ENCODE data around the gene TIMM17A. TPM values are rescaled to one million over a fixed set of nuclear protein-coding genes. Genes with fewer than 3 reads are reported as not detected.

TIMM17A gene
- polyA plus RNA-seq (2013, experiment 1 of 2): 48.7 TPM
- polyA plus RNA-seq (2013, experiment 2 of 2): 46.6 TPM

DNA sequence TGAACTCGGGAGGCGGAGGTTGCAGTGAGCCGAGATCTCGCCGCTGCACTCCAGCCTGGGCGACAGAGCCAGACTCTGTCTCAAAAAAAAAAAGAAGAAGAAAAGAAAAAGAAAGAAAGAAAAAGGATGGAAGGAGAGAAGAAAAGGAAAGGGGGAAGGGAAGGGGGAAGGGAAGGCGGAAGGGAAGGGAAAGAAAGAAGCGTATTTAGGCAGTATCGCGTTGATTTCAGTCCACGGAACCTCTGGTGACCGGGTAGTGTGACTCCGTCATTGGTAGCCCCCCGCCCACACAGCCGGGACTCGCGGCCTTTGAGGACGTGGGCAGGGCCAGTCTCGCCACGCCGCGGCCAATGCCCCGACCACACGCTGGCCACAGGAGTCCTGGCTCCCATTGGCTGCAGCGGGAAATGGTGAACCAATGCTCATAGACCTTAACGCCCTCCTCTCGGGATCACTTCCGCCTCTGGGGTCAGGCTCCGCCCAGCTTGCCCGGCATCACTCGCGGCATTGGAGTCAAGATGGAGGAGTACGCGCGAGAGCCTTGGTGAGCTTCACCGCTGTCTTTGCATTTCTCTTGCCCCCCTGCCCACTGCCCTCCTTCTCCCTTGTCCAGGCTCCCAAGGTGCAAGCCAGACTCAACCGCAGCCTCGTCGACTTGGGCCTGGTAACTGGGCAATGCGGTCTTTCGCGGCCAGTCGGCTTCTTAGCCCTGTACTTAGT is at the start of gene TIMM17A:
Gene TIMM17A, plus strand, starts transcription at position 495 of the 720 bp plus-strand sequence. Its CDS starts 24 bp downstream, at position 519.
- peak within 1 kb of the TSS; percentile 92 for H3K9ac ChIP-seq (ENCODE audit: low read depth, low read length)
- peak within 1 kb of the TSS; percentile 92 for H3K4me3 ChIP-seq (ENCODE audit: low read length)
- H3K27ac ChIP-seq (ENCODE audit: low read depth, low read length): peak within 1 kb of the TSS; percentile 74
- under 1% methylated on average over 43 of the region's 43 CpGs for WGBS
- peaks cover 28% of the 10 kb centered on the region for H3K36me3 ChIP-seq (ENCODE audit: insufficient read depth, low read length)
- H3K4me1 ChIP-seq (ENCODE audit: insufficient read depth, low read length): no peaks in the 10 kb centered on the region
- no peaks in the 10 kb centered on the region for H3K9me3 ChIP-seq (ENCODE audit: insufficient read depth, low read depth, low read length)
- no peaks in the 10 kb centered on the region for H3K27me3 ChIP-seq (ENCODE audit: insufficient read depth, low read length)

DNA sequence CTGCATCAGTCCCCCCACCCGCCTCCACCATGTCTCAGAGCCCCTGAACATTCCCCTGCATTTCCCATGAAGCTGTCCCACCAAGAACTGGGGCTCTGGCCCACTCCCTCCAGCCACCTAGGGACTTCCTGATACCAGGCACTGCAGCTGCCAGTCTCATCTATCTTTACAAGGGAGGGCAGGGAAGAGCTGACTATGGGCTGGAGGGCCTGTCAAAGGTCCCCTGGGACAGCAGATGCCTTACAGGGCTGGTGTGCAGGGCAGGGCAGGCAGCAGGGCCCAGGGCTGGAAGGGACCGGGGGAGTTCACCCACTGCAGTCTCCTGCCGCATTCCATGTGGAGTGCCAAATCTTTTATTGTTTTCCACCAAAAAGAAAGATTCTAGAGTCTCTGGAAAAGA is 49.0 kb upstream of the TIMM17A start:
- no peak overlapping the region for H3K9ac ChIP-seq (ENCODE audit: low read depth, low read length)
- H3K27me3 ChIP-seq (ENCODE audit: insufficient read depth, low read length): no peaks in the 10 kb centered on the region
- 89% methylated on average over 3 of the region's 3 CpGs for WGBS
- peaks cover 13% of the 10 kb centered on the region for H3K4me1 ChIP-seq (ENCODE audit: insufficient read depth, low read length)
- no peaks in the 10 kb centered on the region for H3K9me3 ChIP-seq (ENCODE audit: insufficient read depth, low read depth, low read length)
- H3K36me3 ChIP-seq (ENCODE audit: insufficient read depth, low read length): no peaks in the 10 kb centered on the region
- H3K27ac ChIP-seq (ENCODE audit: low read depth, low read length): no peak overlapping the region
- no peak overlapping the region for H3K4me3 ChIP-seq (ENCODE audit: low read length)

DNA sequence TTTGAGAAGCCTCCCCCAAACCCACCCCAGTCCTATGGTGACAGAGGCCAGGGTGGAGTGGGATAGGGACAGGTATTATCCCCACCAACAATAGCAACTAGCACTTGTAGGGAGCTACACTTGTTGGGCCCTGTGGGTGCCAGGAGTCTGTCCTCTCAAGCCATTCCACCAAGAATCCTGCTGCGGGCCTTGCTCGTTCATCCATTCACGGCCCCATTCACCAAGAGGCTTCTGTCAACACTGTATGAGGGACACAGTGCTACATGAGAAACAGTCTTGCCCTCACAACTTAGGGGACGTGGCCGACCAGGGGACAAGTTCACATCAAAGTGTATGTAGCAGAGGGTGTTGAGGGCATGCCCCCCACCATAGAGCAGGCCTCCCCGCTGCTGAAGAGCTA is 47.7 kb upstream of the TIMM17A start:
- Histone ChIP-seq H3K27me3 (ENCODE audit: insufficient read depth, low read length) (no peaks in the 10 kb centered on the region), H3K4me3 (ENCODE audit: low read length) (no peak overlapping the region), H3K9me3 (ENCODE audit: insufficient read depth, low read depth, low read length) (no peaks in the 10 kb centered on the region), H3K27ac (ENCODE audit: low read depth, low read length) (no peak overlapping the region), H3K36me3 (ENCODE audit: insufficient read depth, low read length) (no peaks in the 10 kb centered on the region), H3K4me1 (ENCODE audit: insufficient read depth, low read length) (peaks cover 18% of the 10 kb centered on the region), H3K9ac (ENCODE audit: low read depth, low read length) (no peak overlapping the region)
- WGBS: 91% methylated on average over 6 of the region's 6 CpGs

DNA sequence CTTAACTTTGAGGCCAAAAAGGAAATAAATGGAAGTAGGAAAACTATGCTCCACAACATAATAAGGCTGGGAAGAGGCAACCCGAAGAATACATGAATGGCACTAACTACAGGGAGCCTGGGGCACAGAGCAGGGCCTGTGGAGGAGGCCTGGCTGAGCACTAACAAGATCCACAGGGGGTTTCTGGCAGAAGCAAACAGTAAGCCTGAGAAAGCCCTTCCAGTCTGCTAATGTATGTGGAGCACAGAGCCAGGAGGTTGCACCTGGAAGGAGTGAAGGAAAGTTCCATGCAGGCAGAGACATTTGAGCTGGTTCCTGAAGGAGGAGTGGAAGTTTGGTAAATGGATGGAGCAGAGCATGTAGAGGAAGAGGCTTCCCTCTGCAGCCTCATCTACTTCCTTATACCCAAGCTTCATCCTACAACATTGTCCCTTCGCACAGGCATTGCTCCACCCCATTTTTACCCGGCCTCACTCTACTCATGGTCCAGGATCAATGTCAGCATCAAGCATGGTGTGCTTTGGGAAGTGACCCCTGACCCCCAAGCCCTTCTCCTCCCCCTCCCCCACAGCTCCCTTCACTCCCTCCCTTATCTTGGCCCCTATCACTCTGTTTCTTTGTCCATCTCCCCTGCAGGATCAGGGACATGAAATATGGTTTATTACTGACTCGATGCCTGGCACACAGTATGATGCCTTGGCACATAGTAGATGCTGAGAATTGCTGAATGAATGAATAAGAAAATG is 43.3 kb upstream of the TIMM17A start:
- peak overlapping the region; percentile 20; the same call in 1 of the 2 replicates for H3K27ac ChIP-seq (ENCODE audit: low read depth, low read length)
- H3K9me3 ChIP-seq (ENCODE audit: insufficient read depth, low read depth, low read length): no peaks in the 10 kb centered on the region
- no peaks in the 10 kb centered on the region for H3K27me3 ChIP-seq (ENCODE audit: insufficient read depth, low read length)
- WGBS: 62% methylated on average over 4 of the region's 4 CpGs
- H3K4me3 ChIP-seq (ENCODE audit: low read length): no peak overlapping the region
- H3K36me3 ChIP-seq (ENCODE audit: insufficient read depth, low read length): no peaks in the 10 kb centered on the region
- H3K4me1 ChIP-seq (ENCODE audit: insufficient read depth, low read length): peaks cover 5% of the 10 kb centered on the region; the same call in 1 of the 2 replicates
- H3K9ac ChIP-seq (ENCODE audit: low read depth, low read length): no peak overlapping the region

DNA sequence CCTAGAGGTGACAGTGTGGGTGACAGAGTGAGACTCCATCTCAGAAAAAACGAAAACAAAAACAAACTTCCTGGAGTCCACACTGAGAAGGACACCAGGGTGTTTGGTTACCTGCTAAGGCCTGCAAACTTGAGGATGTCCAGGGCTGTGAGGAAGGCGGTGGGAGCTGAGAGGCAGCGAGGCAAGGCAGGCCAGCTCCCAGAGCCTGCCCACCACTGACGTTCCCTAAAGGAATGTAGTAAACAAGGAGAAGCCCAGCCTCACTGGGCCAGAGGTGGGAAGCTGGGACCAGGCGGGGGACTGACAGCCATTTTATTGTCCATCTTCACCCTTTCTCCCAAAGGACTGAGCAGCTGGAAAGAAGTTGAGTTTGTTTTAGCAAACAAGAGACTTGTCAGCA is 42.5 kb upstream of the TIMM17A start:
- peaks cover 5% of the 10 kb centered on the region; the same call in 1 of the 2 replicates for H3K4me1 ChIP-seq (ENCODE audit: insufficient read depth, low read length)
- WGBS: 78% methylated on average over 4 of the region's 5 CpGs
- no peaks in the 10 kb centered on the region for H3K9me3 ChIP-seq (ENCODE audit: insufficient read depth, low read depth, low read length)
- H3K9ac ChIP-seq (ENCODE audit: low read depth, low read length): no peak overlapping the region
- H3K36me3 ChIP-seq (ENCODE audit: insufficient read depth, low read length): no peaks in the 10 kb centered on the region
- no peak overlapping the region for H3K4me3 ChIP-seq (ENCODE audit: low read length)
- no peaks in the 10 kb centered on the region for H3K27me3 ChIP-seq (ENCODE audit: insufficient read depth, low read length)
- H3K27ac ChIP-seq (ENCODE audit: low read depth, low read length): no peak overlapping the region

DNA sequence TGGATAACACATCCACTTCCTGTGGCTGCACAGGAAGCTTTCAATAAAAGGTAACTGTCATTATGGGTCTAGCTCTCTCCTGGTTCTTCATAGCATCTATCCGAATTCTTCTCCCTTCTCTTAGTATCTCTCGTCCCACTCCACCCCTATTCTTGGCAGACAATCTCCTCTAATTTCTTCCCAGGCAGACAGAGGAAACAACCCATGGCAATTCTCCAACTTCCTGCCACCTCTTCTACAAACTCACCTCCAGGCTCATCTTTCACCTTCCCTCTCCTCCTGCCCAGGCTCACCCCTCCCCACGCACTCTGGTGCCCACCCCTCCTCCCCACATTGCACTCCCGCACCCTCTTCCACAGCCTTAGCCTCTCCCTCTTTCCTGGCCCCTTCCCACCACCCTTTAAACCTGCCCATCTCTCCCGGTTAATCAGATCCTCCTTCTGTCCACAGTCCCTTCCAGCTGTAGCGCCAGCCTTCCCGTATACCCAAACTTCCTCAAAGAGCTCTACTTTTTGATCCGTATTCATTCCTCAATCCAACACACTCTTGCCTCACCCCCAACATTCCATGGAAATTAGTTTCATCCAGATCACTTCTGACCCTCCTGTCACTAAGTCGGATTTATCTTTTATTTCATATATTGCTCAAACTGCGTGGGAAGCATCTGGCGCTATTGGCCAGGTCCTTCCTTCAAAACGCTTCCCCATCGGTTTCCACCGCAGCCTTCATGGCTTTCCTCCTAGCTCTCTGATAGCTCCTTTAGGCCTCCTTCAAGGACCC is 40.7 kb upstream of the TIMM17A start:
- no peak overlapping the region for H3K27ac ChIP-seq (ENCODE audit: low read depth, low read length)
- WGBS: 91% methylated on average over 13 of the region's 14 CpGs
- peaks cover 5% of the 10 kb centered on the region; the same call in 1 of the 2 replicates for H3K4me1 ChIP-seq (ENCODE audit: insufficient read depth, low read length)
- H3K9ac ChIP-seq (ENCODE audit: low read depth, low read length): no peak overlapping the region
- H3K9me3 ChIP-seq (ENCODE audit: insufficient read depth, low read depth, low read length): no peaks in the 10 kb centered on the region
- H3K27me3 ChIP-seq (ENCODE audit: insufficient read depth, low read length): no peaks in the 10 kb centered on the region
- H3K36me3 ChIP-seq (ENCODE audit: insufficient read depth, low read length): no peaks in the 10 kb centered on the region
- H3K4me3 ChIP-seq (ENCODE audit: low read length): no peak overlapping the region

DNA sequence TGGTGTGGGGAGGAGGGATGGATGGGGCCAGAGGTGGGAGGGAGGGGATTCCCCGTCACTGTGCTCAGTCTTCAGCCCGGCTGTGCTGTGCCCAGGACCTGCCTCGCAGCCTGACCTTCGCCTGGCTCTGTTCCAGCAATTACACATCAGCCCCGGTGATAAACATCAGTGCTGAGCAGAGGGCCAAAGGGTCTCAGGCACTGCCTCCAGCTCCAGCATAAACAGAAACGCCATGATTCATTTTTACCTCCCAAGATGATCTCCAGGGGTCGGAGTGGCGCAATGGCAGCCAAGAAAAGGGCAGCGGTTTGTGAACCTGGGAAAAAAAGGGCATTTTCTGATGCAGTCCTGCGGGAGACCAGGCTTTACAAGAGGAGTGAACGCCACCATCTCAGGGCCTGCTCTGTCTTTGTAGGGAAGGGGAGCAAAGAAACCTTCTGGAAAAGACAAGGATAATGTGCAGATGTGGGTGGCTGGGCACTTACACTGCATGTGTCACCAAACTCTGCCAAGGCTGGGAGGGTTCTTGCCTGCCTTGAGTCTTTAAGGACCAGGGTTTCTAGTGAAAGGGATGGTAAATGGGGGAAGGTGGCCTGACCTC is 38.6 kb upstream of the TIMM17A start:
- no peaks in the 10 kb centered on the region for H3K9me3 ChIP-seq (ENCODE audit: insufficient read depth, low read depth, low read length)
- no peak overlapping the region for H3K4me3 ChIP-seq (ENCODE audit: low read length)
- H3K36me3 ChIP-seq (ENCODE audit: insufficient read depth, low read length): no peaks in the 10 kb centered on the region
- WGBS: 88% methylated on average over 11 of the region's 11 CpGs
- H3K27me3 ChIP-seq (ENCODE audit: insufficient read depth, low read length): no peaks in the 10 kb centered on the region
- H3K9ac ChIP-seq (ENCODE audit: low read depth, low read length): no peak overlapping the region
- H3K4me1 ChIP-seq (ENCODE audit: insufficient read depth, low read length): peaks cover 2% of the 10 kb centered on the region; the same call in 1 of the 2 replicates
- H3K27ac ChIP-seq (ENCODE audit: low read depth, low read length): no peak overlapping the region

DNA sequence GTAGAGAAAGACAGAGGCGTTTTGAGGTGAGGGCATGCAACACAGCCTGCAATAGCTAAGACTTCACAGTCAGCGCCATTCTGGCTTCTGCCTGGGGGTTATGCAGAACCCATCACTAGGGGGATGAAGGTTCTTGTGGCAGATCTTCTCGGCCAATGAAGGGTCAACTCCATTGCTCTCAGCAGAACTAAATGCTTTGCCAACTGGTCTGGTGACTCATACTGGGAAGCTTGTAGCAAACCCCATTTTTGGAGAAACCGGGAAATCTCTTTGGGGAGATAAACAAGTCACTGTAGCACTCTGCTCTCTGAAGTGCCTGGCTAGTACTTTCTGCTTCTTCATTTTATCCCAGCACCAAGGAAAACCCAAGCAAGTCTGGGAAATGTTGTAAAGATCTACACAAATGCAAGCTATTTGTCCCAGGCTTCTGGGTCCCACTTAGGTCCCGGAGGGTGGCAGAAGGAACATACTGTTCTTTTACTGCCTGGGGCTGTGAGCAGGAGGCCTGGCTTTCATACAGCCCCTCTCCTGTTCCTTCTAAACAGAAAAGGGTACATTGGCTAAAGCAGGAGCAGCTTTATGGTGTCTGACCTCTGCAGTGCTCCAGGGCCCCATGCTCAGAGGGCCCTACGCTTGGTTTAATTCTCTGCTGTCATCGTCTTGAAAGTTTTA is 37.8 kb upstream of the TIMM17A start:
- Histone ChIP-seq H3K4me3 (ENCODE audit: low read length) (no peak overlapping the region), H3K27me3 (ENCODE audit: insufficient read depth, low read length) (no peaks in the 10 kb centered on the region), H3K4me1 (ENCODE audit: insufficient read depth, low read length) (no peaks in the 10 kb centered on the region), H3K27ac (ENCODE audit: low read depth, low read length) (no peak overlapping the region), H3K36me3 (ENCODE audit: insufficient read depth, low read length) (no peaks in the 10 kb centered on the region), H3K9me3 (ENCODE audit: insufficient read depth, low read depth, low read length) (no peaks in the 10 kb centered on the region), H3K9ac (ENCODE audit: low read depth, low read length) (no peak overlapping the region)
- WGBS: 90% methylated on average over 7 of the region's 7 CpGs

DNA sequence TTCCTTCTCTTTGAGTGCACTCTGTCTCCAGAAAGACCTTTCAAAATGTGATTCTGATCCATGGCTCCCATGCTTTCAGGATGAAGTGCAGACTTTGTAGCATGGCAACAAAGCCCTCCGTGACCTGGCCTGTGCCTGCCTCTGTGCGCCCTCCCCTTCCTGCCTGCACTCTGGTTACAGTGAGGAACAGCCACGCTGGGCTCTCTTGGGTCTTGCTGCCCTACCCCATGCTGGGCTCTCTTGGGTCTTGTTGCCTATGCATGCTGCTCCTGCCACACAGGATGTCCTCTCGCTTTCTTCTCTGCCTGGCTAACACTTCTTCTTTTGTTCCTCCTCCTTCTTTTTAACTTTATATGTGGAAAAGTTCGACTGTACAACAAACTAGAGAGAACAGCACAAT is 37.0 kb upstream of the TIMM17A start:
- Histone ChIP-seq H3K27me3 (ENCODE audit: insufficient read depth, low read length) (no peaks in the 10 kb centered on the region), H3K4me3 (ENCODE audit: low read length) (no peak overlapping the region), H3K9me3 (ENCODE audit: insufficient read depth, low read depth, low read length) (no peaks in the 10 kb centered on the region), H3K9ac (ENCODE audit: low read depth, low read length) (no peak overlapping the region), H3K27ac (ENCODE audit: low read depth, low read length) (no peak overlapping the region), H3K4me1 (ENCODE audit: insufficient read depth, low read length) (no peaks in the 10 kb centered on the region), H3K36me3 (ENCODE audit: insufficient read depth, low read length) (no peaks in the 10 kb centered on the region)
- 83% methylated on average over 5 of the region's 5 CpGs for WGBS

DNA sequence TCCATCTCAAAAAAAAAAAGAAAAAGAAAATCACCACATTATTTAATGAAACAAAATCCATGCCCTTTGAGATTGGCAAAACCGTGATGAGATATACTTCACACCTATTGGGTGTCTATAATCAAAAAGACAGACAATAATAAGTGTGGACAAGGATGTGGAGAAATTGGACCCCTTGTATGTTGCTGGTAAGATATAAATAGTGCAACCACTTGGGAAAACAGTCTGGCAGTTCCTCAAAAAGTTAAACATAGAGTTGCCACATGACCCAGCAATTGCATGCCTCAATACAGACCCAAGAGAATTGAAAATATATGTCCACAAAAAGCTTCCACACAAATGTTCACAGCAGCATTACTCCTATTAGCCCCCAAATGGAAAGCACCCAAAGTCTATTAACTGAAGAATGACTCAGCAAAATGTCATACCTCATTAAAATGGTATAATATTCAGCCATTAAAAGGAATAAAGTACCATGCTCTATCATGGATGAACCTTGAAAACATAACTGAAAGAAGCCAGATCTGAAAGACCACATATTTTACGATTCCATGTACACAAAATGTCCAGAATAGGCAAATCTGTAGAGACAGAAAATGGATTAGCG is 33.2 kb upstream of the TIMM17A start:
- Histone ChIP-seq H3K27ac (ENCODE audit: low read depth, low read length) (no peak overlapping the region), H3K4me3 (ENCODE audit: low read length) (no peak overlapping the region), H3K9me3 (ENCODE audit: insufficient read depth, low read depth, low read length) (no peaks in the 10 kb centered on the region), H3K36me3 (ENCODE audit: insufficient read depth, low read length) (no peaks in the 10 kb centered on the region), H3K27me3 (ENCODE audit: insufficient read depth, low read length) (no peaks in the 10 kb centered on the region), H3K4me1 (ENCODE audit: insufficient read depth, low read length) (no peaks in the 10 kb centered on the region), H3K9ac (ENCODE audit: low read depth, low read length) (no peak overlapping the region)
- WGBS: 97% methylated on average over 2 of the region's 3 CpGs
